HuH-7 (cell line): ENCODE data around the gene TCF4.

Source experiments
- DNase-seq: peaks from one replicate; pipeline ENCODE4 v3.0.0; 2011; ENCODE audit warnings: low spot score

Gene TCF4

DNA sequence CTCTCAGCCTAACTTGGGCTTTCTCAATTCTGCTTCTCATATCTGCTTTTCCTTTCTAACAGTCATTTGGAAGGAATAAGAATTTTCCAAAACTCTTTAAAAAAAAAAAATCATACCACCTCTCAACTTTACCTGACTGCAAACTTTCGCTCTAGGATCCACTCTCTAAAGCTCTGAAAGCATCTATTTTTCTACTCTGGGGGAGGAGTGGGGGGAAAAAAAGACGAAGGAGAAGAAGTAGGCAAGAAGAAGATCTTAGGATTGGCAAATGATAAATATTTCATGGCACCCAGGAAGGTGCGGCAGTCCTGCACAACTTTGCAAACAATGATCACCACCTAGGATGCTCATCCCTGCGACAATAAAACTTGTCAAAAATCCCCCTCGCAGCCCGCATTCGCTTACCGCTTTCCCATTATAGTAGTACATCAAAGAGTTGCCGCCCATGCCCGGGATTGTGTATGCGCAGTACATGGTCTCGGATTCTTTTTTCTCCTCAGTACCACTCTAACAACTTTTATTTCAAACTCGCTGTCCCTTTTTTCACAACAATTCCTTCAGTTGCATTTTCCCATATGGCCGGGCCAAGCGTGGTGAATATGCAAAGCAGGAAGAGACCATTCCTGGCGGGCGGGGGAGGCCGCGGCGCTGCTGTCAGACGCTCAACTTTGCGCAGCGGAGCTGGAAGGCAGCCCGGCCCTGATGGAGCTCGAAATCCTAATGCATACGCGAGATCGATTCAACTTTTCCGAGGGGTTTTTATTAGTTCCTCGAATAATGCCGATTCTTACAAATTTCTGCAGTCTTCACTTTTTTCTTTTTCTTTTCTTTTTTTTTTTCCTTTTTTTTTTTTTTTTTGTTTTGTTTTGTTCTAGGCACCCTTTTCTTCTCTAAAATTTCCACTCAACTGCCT lies 266.5 kb downstream of the TCF4 start:
- DNase-seq, result peak; percentile 28

DNA sequence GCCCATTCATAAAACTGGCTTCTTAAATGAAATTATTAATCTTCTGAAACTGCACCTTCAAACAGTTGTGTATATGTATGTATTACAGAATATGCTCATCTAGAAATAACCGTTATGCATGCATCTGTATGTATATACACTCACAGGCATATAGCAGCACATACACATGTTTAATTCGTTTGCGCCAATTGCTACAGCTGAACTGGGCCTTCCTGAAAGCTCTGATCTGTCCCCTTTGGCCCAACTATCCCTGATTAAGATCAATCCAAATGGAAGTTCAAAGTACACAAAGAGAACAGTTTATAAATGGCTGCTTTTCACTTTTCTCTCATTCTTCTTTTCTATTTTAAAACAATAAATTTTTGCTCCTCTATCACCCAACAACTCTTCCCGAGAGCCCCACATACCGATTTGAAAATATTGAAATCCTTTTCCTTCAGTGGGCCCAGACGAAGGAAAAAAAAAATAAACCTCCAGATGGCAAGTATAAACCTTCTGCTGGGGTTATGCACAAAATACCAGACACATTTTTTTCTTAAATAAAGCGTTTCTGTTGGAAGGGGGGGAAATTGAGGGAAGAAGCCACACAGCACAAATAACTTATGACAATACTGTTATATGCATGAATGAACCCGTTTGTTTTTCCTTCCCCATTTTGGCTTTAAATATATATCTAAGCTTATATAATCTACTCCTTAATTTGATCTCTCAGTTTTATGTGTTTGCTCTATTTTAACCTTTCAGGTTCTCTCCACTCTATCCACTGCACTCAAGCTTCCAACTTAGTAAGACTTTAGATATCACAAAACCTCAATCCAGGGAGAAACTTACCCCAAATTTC lies 267.3 kb downstream of the TCF4 start:
- DNase-seq, result no peak

DNA sequence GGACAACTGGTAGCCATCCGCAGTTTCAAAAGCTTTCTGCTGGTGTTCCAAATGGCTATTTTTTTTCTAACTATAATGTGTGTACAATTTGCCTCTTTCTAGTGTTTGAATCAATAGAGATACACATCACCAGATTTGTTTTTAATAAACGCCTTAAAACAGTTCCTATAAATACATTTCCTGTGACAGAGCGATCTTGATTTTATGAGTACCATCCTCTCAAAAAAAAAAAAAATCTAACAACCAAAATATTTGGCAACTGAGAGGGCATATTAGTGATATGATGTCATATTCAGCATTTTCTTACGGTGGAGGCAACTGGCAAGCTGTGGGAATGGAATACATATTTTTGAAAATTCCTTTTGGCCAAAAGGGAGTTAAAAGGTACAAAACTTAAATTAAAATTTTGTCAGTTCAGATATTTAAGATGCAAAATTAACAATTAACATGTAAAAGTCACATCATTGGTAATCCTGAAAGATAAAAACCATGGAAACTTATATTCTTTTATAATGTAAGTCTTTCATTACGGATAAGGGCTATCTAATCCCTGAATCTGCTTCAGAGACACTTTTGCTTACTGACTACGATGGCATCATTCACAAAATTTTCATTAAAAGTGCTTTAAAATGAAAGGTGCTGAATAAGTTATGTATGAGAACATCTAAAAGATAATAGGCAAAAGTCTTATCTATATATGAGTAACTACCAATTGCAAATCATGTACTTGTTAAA lies 268.4 kb downstream of the TCF4 start:
- DNase-seq, result no peak

DNA sequence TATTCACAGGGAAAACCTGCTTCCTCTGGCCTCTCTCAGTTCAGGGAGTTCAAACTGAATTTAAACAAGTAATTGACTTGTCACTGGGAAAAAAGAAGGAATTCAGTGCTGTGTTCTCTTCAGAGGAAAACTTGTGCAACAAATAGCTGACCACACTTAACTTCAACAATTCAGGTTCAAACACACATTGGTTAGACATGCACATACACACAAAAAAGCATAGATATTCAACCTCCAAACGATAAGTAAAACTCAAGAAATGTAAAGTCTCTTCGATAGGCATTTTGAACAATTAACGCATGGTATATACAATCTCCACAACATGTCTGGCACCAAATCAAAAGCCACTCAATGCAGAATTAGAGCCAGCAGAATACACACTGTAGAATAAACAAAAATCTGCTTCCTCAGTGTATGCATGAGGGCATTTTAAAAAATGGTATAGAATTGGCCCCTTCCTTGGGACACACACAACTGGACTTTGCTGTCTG lies 269.0 kb downstream of the TCF4 start:
- no peak for DNase-seq

GRCh38 chr18:55317864-55318263 lies 270.1 kb downstream of the TCF4 start:
- no peak for DNase-seq

GRCh38 chr18:55317324-55317723 lies 270.7 kb downstream of the TCF4 start:
- DNase-seq, result no peak

- no peak for DNase-seq
Measured at GRCh38 chr18:55316486-55317184, 271.4 kb downstream of the TCF4 start.

GRCh38 chr18:55314615-55315237 lies 273.3 kb downstream of the TCF4 start:
- DNase-seq, result no peak

- DNase-seq, result no peak
Measured at GRCh38 chr18:55314031-55314430, 274.0 kb downstream of the TCF4 start.

- DNase-seq, result no peak
Measured at GRCh38 chr18:55310863-55311262, 277.1 kb downstream of the TCF4 start.

GRCh38 chr18:55310044-55310676 lies 277.8 kb downstream of the TCF4 start:
- no peak for DNase-seq

GRCh38 chr18:55309249-55309648 lies 278.7 kb downstream of the TCF4 start:
- no peak for DNase-seq

- DNase-seq, result no peak
Measured at GRCh38 chr18:55307505-55307904, 280.5 kb downstream of the TCF4 start.

DNA sequence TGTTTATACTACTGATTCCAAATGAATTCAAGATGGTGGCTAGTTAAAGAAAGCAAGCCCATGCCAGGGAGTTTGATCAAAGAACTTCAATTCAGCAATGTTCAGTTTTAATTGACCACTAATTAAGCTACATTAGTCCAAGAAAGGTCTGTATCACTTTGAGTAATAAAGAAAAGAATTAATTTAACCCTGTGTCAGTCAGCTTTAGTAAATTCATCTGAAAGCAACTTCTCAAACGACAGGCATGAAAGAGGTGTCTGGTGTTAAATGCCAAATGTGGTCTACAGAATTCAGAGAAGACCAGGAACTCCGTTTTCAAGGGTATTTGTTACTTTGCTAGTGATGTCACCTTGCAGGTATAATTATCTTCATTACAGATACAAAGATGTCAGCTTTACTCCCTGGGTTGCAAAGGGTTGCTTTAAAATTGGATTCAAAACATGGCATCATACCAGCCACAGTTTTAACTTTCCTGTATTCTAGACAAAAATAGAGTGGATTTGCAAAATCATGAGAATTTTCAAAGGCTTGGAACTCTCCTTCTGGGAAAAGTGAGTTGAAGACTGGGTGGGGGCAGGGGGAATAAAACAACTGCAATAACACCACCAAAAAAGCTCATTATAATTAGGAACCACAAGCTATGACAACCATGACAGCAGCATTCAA lies 281.5 kb downstream of the TCF4 start:
- DNase-seq, result no peak

- no peak for DNase-seq
Measured at GRCh38 chr18:55302167-55302833, 285.7 kb downstream of the TCF4 start.

- DNase-seq, result no peak
Measured at GRCh38 chr18:55301824-55302166, 286.2 kb downstream of the TCF4 start.

- no peak for DNase-seq
Measured at GRCh38 chr18:55300936-55301531, 287.0 kb downstream of the TCF4 start.

GRCh38 chr18:55300421-55300935 lies 287.5 kb downstream of the TCF4 start:
- DNase-seq, result no peak

DNA sequence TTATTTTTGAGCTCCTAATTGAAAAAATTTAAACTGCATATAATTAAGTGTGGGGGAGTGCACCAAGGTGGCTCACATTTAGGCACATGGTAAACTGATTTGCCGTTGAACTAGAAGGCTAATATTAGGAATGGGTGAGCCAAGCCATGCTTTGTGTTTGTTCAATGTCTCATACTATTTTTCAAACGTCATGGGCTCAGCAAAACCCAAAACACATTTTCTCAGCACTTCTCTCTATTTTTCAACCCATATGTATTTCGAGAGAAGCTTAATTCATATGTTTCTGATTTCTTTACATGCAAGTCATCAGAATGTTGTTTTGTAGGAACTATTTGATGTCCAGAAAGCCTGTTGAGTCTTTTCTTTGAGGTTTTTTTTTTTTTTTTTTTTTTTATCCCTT lies 291.2 kb downstream of the TCF4 start:
- DNase-seq, result no peak
